Measurements from ENCODE around the gene BTG4.

BTG4 gene

GRCh38 chr11:111512296-111513239 lies at the start of gene BTG4:
Gene BTG4, minus strand, starts transcription at chr11:111512386. Its CDS starts 13,610 bp downstream, at chr11:111498776.
- no peak for DNase-seq

DNA sequence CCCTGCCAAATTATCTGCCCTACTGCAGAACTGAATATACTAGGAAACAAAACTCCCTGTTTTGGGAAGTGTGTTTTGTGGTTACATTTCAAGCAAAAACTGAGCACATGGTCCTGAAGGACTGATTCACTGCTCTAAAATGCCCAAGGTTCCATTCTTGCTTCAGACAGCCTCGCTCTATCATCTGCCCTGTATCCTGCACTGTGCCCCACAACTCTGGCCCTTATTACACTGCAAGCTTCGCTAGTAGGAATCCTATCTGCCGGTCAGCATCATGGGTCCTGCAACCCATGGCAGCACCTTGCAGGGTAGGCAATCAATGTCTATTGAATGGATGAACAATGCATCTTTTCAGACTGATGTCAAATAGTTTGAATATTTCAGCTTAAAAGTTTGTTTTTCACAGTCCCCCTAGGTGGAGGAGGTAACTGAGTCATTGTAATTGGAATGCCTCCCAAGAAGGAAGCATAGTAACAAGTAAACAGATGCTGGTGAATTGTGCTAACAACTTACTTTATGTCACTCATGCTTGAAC lies 49.7 kb upstream of the BTG4 start:
- DNase-seq = no peak

GRCh38 chr11:111561306-111561705 lies 49.1 kb upstream of the BTG4 start:
- no peak for DNase-seq

- no peak for DNase-seq
Observed at GRCh38 chr11:111560800-111561199, 48.6 kb upstream of the BTG4 start.

DNA sequence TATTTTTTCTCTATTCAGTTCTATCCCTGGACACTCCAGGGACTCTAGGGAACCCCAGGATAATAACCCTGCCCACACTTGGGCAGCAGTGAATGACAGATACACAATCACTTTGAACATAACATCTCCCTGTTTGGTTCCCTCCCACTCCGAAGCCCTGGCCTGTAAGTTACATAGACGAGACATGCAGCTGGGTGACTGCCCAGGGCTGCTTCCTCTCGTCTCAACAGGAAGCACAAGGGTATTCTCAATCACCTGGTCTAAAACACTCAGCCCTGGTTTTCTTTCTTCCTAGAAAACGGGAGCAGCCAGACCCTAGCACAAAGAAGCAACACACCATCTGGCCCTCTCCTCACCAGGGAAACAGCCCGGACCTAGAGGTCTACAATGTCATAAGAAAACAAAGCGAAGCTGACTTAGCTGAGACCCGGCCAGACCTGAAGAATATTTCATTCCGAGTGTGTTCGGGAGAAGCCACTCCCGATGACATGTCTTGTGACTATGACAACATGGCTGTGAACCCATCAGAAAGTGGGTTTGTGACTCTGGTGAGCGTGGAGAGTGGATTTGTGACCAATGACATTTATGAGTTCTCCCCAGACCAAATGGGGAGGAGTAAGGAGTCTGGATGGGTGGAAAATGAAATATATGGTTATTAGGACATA lies 47.7 kb upstream of the BTG4 start:
- DNase-seq = no peak

GRCh38 chr11:111557425-111558111 lies 45.4 kb upstream of the BTG4 start:
- no peak for DNase-seq

DNA sequence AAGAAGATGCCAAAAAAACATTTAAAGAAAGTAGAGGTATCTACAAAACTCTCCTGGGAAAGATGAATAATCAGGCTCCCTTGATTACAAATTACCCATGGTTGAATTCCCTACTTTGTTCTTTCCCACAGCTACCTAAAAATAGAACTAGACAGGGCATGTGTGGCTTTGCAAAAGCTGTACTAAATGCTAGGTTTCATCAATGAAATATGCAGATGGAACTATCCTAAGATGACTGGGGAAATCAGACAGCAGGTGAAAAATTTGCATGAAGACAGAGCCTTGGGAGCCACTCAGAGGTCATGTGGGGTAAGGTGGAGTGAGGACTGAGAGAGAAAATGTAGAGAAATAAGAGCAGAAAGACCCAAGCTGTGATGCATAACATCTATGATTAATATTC lies 43.1 kb upstream of the BTG4 start:
- no peak for DNase-seq

GRCh38 chr11:111554532-111554931 lies 42.3 kb upstream of the BTG4 start:
- no peak for DNase-seq

- no peak for DNase-seq
Observed at GRCh38 chr11:111550258-111550657, 38.1 kb upstream of the BTG4 start.

DNA sequence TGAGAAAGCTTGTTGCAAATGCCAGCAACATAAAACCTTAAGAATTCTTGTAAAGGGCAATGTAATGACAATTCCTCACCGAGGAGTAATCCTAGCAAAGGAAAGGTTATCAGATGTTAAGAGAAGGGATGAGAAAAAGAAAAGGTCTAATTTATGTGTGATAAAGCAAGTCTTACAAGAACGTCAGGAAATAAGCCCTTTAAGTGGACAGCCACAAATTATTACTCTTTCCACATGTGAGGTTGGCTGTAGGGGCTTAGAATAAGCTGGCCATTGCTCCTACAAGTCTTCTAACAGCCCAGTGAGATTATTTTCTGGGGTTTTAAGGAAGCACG lies 37.6 kb upstream of the BTG4 start:
- DNase-seq = no peak

DNA sequence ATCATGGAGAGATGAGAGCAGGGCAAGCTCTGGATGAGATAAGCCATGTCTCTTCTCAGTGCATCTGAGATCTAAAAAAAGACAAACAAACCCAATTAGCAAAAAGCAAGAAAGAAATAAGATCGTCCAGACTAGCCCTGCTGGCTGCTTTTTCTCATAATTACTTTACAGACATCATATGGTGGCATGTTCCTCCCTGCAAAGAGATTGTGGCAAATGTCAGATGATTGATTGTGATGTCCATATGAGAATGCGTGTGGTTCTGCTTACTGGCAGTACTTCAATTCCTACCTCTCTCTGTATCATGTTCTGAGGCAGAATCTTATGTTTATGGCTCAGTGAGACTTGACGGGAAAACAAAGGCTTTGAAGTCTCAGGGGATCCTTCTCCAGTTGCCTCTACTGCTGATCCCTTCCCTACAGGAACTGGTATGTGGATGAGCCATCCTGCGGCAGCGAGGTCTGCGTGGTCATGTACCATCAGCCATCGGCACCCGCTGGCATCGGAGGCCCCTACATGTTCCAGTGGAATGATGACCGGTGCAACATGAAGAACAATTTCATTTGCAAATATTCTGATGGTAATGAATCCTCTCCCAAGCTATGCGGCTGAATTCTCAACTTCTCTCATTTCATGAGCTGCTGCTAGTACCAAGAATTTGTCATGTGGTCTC lies 37.1 kb upstream of the BTG4 start:
- DNase-seq = no peak

DNA sequence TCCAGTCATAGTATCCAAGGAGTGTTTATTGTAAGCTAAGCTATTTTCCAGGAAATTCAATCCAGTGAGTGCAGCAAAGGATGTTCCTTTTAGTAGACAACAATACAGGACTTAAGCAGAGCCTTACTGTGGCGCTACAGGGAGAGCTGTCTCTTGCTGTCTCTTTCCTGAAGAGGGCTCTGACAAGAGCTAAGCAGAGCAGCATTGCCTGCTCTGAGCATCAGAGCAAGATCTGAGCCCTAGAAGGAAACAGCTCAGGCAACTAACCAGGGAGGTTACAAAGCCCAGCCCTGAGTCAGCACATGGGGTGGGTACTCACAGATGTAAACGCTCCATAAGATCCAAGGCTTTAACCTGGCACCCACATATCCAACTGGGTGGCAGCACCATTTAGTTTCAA lies 36.3 kb upstream of the BTG4 start:
- DNase-seq = no peak

DNA sequence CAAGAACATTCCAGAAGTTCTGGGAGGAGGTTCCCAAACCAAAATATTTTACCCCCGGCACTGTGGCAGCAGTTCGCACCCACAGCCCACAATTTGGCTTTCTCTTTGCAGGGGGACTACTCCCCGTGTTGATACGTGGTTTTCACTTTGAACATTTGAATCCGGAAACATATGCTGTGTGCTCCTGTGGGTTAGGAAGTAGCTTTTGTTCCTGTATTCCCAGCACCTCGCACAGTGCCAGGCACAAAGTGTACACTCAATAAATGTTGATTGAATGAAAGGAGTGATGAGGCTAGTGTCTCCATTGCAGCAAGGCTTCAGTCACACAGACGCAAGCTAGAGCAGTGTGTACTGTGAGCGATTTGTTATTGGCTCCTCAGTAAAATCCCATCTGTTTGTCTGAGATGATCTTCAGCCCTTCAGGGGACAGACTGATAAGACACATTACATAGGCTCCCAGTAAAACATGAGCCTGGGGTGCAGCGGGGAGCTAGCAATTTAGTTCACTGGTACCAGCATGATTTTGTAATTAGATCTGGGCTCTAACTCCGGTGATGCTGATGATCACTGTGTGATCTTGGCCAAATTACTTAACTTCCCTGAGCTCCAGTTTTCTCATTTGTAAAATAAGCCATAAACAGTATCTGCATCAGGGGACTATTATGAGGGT lies 30.6 kb upstream of the BTG4 start:
- DNase-seq = no peak

DNA sequence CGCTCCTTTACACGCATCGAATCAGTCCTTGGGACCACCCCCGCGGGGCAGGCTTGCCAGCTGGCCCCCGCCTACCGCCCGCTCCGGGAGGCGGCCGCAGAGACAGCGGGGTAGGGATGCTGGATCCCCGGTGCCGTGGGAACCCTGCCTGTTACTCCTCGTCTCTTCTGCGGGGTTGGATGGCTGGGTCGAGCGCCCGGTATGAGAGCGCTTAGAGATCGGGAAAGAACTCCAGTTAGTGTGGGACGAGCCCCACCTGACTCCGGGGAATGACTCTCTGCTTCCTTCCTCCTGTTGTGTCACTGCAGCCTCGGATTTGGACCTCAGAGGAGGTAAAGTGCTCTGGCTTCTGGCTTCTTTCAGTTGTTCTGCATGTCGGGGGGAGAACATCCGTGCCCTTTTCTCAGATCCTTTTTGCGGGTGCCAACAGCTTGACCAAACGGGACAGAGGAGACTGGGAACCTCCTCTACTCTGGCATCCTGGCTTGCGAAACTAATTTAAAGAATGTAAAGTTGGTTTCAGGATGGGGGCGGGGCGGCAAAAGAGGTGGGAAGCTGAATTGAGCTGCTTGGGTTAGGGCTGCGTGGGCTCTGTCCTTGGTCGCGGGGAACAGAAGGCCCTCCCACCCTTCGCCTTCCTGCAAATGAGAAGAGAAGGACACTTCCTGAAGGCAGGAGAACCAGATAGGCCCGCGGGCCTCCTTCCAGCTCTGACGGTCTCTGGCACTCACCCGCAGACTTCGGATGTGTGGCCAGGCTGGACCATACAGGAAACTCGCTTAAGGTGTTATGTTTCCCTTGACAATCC lies 29.3 kb upstream of the BTG4 start:
- DNase-seq = no peak

DNA sequence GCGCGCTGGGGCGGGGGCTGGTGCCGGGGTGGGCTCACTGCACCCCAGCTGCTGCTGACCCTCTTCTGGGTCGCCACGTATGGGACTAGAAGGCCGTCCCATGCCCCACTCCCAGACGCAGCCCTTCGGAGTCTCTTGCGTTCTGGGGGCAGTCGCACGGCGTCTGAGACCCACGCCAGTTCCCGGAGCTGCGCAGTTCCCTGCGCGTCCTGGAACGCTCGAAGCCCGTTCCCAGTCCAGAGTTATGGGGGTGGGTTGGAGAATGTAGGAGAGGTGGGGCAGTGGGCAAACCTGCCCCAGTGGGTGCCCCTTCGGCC lies 28.7 kb upstream of the BTG4 start:
- DNase-seq = no peak

DNA sequence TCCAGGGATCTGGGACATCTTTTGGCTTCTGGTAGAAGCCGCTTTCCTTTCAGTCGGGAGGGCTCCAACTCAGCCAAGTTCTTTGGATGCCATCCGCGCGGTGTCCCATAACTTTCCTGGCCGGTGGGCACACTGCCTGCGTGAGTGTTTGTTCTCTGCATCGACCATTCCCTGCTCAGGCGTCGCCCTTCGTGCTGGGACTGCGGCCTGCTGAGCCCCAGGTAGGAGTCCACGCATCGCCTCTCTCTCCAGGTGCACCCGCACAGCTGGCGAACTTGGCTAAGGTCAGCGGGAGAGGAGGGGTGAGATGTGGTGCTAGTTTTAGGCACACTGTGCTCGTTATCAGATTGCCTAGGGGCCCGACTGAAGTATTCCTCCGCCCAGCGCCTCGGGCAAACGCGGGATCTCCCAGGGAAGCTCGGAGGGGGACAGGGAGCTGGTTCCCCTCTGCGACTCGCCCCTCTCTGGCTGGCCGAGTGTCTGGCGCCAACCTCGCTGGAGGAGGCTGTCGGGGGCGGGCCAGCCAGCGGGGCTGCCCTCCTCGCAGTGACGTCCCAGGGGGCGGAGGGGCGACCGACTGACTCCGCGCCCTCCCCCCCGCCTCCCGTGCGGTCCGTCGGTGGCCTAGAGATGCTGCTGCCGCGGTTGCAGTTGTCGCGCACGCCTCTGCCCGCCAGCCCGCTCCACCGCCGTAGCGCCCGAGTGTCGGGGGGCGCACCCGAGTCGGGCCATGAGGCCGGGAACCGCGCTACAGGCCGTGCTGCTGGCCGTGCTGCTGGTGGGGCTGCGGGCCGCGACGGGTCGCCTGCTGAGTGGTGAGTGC lies 28.1 kb upstream of the BTG4 start, which contains the start of gene LAYN:
LAYN (plus strand) TSS at position 607 of the 823 bp plus-strand sequence; CDS start at position 731, 124 bp downstream.
- DNase-seq = peak; percentile 41 to 54

- no peak for DNase-seq
Observed at GRCh38 chr11:111539426-111540113, 27.4 kb upstream of the BTG4 start.

- DNase-seq = no peak
Observed at GRCh38 chr11:111538407-111539114, 26.4 kb upstream of the BTG4 start.

- no peak for DNase-seq
Observed at GRCh38 chr11:111537336-111537860, 25.2 kb upstream of the BTG4 start.
